WI38 (cell line): ENCODE measurements around the gene CISD2.
"Not testable (repeated sequence)": the region's sequence is repeated elsewhere in the genome, so short reads cannot be mapped to it uniquely, and the experiment has no call there.

Source experiments
- H3K4me3 ChIP-seq: 2 replicates; pipeline ENCODE4 v1.5.1; 2011; ENCODE audit warnings: low read depth, mild to moderate bottlenecking, control low read depth, low read length
- CTCF ChIP-seq: IDR thresholded peaks from 2 replicates; pipeline ENCODE4 v1.5.1; 2012; ENCODE audit warnings: low read depth, mild to moderate bottlenecking, control low read depth, low read length

The CISD2 gene

GRCh38 chr4:102901804-102902203, 33.0 kb downstream of the CISD2 start:
- no peak for TF ChIP-seq CTCF
- H3K4me3 ChIP-seq, result no peak overlapping the region

GRCh38 chr4:102918859-102919258, 50.1 kb downstream of the CISD2 start:
- no peak for TF ChIP-seq CTCF
- no peak overlapping the region for H3K4me3 ChIP-seq

GRCh38 chr4:102919697-102920096, 50.9 kb downstream of the CISD2 start:
- not testable (repeated sequence) for H3K4me3 ChIP-seq

- TF ChIP-seq CTCF, result no peak
- H3K4me3 ChIP-seq, result no peak overlapping the region
Observed at GRCh38 chr4:102935716-102936115, 66.9 kb downstream of the CISD2 start.

- not testable (repeated sequence) for H3K4me3 ChIP-seq
Observed at GRCh38 chr4:102938063-102938462, 69.3 kb downstream of the CISD2 start.
